A549 (cell line): Measurements from ENCODE around the gene MARCHF11.

Source experiments
- POLR2A ChIP-seq: IDR thresholded peaks from 2 replicates; pipeline ENCODE4 v1.6.1; 2012; ENCODE audit warnings: mild to moderate bottlenecking, low read length
- RAD21 ChIP-seq, 2 experiments: fragments of >200 bp in 1 of 2; sonication (Bioruptor Twin) in 1 of 2; formaldehyde crosslinking in 1 of 2; IDR thresholded peaks in 1 of 2; conservative IDR thresholded peaks in 1 of 2; 2 replicates in 1 of 2; 3 replicates in 1 of 2; pipeline ENCODE4 v1.6.1; 2012 to 2018; ENCODE audit warnings: inconsistent platforms in 1 of 2

DNA sequence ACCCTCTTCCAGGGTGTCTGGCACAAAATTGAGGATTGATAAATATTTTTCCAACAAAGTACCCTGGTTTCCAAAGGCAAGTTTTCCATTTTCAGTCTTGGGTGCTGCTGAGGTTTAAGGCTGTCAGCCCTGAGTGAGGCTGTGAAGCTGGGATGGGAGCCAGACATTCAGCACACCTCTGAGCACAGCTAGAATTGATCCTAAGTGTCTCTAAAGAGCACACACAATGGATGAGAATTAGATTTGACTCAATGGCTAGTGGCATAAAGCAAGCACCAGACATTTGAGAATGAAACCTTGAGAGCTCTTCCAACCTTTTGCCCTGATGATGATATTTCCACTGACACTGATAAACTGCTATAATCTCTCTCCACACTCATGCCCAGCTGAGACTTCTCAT lies 131.5 kb downstream of the MARCHF11 start:
- TF ChIP-seq POLR2A (no peak), RAD21 (conservative IDR thresholded peaks at IDR 0.05 in 1 of 2, IDR thresholded peaks at IDR 0.05 in 1 of 2) (no peak)
